Esophagus muscularis mucosa (tissue), 3 donors: ENCODE data around the gene AGAP1.

Source experiments
- CTCF ChIP-seq, 3 experiments: fragments of 200-600 bp in 2 of 3; fragments of 450-650 bp in 1 of 3; sonication (generic) in 2 of 3; IDR thresholded peaks; one replicate each; pipeline ENCODE4 v1.5.1; 2017 to 2019; ENCODE audit warnings: antibody characterized with exemption in 3 of 3, mild to moderate bottlenecking in 2 of 3, moderate library complexity in 1 of 3
- POLR2A ChIP-seq: fragments of 450-650 bp; IDR thresholded peaks from one replicate; pipeline ENCODE4 v1.6.1; 2017; ENCODE audit warnings: antibody characterized with exemption, moderate library complexity, mild to moderate bottlenecking, low read depth
- POLR2AphosphoS5 ChIP-seq, 2 donors: sonication (generic); formaldehyde crosslinking; IDR thresholded peaks; one replicate each; pipeline ENCODE4 v1.6.1; 2017; ENCODE audit warnings: antibody characterized with exemption in 2 of 2

DNA sequence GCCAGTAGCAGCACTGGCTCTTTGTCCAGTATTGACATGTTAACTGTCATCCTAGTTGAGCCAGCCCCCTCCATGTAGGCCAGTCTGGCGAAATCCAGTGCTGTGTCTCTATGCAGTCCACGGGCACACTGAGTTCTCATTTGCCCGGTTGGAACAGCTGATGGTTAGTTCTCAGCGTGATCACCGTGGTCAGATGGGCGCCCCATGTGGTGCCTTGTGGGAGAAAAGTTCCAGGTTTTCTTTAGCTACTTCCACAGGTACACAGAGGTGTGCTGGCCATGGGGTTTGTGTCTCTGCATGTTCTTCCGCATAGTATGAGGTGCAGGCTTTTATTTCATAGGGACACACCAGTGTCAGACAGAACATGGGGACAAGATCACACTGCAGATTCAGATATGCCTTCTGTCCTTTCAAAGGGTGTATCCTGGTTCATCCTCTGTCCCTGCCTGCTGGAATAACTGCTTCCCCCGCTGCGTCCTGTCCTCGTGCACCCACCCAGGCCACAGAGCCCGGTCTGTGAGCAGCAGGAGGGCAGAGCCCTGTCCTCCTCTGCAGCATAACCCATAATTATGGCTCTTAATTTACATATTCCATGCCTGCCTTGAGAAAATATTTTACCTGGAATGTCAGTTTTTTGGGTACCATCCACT lies 340.3 kb downstream of the AGAP1 start:
- TF ChIP-seq POLR2AphosphoS5 (IDR thresholded peaks at IDR 0.05): no peak
- no peak for TF ChIP-seq CTCF (IDR thresholded peaks at IDR 0.05)
- no peak for TF ChIP-seq POLR2A
